HG03103 (cell line): ENCODE results near the gene ARHGAP42.
"Not testable (repeated sequence)": the region's sequence is repeated elsewhere in the genome, so short reads cannot be mapped to it uniquely, and the experiment has no call there.

Source experiments
- ATAC-seq: cut with Tn5 transposase; IDR thresholded peaks from one replicate; pipeline ENCODE4 v1.9.1; 2021; ENCODE audit warnings: low read depth; ENCODE audit not compliant: unreplicated experiment

ARHGAP42 gene

DNA sequence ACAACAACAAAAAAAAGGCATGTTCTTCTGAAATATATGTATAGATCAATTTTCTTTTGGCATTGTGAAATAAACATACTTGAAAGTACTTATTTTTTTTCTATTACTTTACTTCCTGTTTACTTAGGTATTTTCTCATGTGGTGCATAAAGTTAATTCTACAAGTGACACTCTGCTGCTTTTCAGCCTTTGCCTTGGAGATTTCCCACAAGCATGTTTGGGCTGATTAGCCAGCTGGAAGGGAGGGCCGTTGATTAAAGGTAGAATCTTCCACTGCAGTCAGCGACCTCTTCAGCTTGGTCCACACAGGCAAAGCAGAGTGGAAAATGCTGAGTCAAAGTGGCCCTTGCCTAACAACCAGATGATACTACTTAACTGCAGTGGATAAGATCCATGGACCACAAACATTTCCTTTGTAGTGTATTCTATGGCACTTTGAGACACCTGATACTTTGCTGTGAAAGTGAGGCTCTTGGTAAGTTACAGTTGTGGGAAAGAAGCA lies 176.0 kb downstream of the ARHGAP42 start:
- peak; percentile 49 for ATAC-seq

DNA sequence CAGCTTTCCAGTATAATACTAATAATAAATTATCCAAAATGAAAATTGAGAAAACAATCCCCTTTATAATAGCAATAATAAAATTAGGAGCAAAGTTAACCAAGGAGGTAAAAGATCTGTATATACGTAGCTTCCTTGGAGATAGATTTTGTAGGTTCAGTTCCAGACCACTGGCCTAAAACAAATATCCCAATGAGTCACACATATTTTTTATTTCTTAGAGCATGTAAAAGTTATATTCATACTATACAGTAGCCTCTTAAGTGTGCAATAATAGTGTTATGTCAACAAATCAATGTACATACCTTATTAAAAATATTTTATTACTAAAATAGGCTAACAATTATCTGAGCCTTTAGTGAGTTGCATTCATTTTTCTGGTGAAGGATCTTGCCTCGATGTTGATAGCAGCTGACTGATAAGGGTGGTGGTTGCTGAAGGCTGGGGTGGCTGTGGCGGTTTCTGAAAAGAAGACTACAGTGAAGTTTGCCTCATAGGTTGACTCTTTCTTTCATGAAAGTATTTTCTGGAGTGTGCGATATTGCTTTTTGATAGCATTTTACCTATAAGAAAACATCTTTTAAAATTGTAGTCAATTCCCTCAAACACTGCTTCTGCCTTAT lies 178.5 kb downstream of the ARHGAP42 start:
- ATAC-seq, result no peak

DNA sequence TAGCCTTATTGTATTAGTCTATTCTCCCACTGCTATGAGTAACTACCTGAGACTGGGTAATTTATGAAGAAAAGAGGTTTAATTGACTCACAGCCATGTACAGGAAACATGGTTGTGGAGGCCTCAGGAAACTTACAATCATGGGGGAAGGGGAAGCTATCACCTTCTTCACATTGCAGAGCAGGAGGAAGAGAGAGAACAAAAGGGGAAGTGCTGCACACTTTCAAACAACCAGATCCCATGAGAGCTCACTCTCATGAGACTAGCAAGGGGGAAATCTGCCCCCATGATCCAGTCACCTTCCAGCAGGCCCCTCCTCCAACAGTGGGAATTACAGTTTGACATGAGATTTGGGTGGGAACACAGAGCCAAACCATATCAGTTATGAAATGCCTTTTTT lies 179.4 kb downstream of the ARHGAP42 start:
- ATAC-seq, result peak; percentile 71

DNA sequence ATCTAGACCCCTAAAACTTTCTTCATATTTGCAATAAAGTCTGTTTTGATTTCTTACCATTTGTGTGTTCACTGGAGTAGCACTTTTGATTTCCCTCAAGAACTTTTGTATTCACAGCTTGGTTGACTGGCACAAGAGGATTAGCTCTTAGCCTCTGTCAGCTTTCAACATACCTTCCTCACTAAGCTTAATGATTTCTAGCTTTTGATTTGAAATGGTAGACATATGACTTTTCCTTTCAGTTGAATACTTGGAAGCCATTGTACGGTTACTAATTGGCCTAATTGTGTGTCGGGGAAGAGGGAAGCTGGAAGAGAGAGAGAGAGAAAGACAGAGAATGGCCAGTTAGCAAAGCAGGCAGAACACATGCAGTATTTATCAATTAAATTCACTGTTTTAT lies 180.5 kb downstream of the ARHGAP42 start:
- no peak for ATAC-seq

DNA sequence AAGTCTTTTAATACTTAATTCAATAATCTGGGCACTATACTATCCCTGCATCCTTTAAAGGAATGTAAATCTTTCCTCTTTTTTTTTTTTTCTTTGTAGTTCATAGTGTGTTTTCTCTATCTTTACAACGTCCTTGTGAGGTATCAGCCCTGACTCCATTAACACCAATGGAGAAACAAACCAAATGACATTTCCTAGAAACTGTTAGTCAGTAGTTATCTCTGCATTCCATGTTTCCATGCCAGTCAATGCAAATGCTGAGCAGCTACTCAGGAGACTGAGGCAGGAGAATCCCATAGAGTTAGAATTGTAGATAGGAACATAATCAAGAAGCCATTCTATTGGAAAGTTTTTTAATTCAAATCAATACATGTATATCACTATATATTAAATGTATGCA lies 182.2 kb downstream of the ARHGAP42 start:
- ATAC-seq, result no peak

DNA sequence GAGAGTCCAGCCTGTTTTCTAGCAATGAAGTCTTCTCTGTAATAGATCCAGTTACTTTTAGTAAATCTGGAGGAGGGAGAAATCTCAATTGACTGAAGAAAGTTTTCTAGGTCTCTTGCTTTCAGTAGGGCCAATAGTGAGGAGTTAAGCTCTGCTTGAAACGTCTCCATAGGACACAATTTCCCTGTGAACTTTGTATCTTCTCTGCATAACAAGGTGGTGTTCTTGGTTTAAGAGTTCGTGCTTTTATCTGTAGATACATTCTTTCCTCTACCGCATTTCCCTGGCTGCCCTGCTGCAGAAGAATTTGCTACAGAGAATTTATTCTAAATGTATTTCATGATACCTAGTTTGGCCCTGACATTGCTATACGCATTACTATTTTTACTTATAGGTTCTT lies 183.1 kb downstream of the ARHGAP42 start:
- ATAC-seq, result no peak

DNA sequence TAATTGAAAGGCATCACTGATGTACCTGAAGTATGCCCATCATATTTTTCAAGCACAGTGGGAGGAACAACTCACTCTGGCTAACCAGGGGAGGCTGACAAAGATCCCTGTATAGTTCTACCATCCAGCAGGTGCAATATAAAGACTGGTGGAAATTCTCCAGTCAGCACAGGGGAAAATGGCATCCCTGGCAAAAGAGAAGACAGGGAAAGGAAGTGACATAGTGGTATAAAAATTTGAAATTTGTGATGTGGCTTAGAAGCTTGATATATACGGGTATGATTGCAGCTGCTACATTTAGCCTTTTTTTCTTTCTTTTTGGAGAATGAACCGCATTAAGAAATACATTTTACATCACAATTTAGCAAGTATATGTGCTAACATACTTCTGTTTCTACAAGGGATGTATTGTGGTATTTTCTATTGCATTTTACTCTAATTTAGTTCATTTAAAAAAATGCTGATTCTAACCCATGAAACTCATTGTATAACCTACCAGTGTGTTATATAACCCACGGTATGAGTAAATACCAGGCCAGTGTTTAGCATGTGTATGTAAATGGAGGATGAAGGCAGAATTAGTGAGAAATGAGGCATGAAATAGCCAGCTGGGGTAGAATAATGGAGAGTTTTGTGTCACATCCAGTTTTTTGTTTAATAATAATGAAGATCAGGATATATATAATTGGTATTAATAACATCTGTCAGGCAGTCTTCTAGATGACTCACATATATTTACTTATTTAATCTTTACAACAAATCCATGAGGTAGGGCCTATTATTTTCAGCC lies 186.1 kb downstream of the ARHGAP42 start:
- no peak for ATAC-seq

DNA sequence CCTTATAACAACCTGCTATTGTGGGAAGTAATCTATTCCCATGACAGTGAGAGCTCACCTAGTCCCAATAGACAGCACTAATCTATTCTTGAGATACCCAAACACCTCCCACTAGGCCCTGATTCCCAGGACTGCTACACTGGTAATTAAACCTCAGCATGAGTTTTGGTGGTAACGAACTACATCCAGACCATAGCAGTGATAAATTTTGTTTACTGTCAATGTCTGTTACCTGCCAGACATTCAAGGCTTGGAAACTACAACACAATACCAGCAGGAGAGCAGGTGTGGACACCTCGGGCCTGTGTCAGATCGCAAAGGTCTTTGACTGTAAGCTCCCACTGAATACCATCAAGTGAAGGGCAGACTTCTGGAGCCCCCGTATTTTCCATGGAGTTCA lies 187.1 kb downstream of the ARHGAP42 start:
- no peak for ATAC-seq

DNA sequence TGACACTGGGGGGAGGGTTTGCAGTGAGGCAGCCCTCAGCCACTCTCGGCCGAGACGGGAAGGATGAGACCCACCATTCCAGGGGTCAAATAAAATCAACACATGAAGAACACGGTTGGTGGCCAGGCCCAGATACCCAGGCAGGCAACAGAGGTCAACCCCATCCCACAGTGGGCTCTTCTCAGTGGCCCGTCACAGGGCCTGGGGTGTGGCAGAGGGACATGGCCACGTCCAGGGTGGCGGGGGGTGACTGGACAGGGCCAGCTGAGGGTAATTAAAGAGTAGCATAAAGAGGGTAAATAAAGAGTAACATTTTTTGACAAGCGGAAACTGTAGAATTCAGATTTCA lies 188.4 kb downstream of the ARHGAP42 start:
- ATAC-seq, result no peak

DNA sequence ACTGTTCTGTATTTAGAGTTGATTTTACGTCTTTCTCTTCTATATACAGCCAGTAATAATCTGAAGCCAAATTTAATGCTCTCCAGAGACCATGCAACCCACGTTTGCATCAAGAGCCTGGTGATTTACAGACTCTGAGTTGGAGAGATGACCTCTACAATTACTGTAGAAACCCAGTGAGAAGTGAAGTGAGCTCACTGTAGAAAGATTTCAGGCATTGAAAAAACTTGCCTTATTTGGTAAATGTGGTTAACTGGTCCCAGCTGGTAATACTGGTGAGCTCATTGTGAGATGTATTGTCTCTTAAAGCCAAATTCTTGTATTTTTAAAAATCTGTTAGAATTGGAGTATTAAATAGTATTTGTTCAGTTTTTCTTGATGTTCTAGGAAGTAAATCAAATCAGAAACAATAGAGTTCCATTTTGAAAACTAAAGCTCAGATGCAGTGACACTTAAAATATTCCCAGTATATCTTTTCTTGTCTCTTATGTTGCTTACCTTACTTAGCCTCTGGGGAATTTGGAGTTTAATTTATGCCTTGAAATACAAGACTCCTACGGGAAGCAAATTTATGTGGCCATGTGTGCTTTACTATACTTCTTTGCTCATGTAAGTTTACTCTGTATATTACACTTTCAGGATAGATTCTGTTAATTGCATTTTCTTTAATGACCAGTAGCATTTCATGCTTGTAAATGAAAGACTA lies 189.9 kb downstream of the ARHGAP42 start:
- peak; percentile 95 for ATAC-seq

DNA sequence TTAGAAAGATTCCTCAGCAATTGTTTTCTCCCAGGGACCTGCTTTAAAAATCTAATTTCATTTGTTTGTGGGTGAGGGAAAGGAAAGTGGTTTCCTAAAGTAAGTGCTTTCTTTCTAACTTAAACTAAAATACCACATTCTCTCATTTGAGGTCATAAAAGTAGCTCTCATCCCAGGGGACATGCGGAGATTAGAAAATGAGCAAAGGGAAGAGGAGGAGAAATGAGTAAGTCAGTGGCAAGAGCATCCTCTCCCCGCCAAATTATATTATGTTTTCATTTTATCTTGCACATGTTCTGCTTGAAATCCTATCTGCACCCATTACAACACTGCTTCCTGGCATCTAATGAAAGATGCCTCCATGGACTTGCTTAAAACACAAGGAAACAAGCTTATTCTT lies 191.4 kb downstream of the ARHGAP42 start:
- no peak for ATAC-seq

DNA sequence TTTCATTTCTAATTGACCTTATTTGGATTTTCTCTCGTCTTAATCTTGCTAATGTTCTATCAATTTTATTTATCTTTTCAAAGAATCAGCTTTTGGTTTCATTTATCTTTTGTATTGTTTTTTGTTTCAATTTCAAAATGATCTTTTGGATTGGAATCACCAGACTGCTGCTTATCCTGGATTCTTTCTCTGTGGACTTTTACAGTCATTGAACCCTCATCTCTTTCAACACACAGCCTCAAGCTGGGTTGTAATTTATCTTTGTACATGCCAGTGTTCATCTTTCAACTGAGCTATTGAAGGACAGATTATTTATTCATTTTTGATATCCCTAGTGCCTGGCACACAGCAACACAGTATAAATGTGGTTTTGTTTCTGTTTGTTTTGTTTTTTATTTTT lies 195.9 kb downstream of the ARHGAP42 start:
- no peak for ATAC-seq

DNA sequence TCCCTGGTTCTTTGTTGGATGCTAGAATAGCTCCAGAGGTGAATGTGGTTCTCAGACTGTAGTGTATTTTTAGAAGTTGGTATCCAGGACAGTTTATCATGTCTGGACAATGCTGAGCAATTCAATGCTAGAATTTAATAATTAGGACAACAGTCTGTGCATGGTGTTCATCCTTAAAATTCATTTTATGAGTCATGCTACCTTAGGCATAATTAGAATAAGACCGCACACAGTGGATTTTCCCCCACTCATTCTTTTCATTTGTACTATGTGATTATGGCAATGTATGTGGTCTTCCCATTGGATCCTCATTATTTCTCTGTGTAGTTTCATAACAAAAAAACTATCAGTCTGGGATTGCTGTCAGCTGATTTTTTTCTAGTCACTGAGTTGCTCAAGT lies 196.7 kb downstream of the ARHGAP42 start:
- no peak for ATAC-seq

DNA sequence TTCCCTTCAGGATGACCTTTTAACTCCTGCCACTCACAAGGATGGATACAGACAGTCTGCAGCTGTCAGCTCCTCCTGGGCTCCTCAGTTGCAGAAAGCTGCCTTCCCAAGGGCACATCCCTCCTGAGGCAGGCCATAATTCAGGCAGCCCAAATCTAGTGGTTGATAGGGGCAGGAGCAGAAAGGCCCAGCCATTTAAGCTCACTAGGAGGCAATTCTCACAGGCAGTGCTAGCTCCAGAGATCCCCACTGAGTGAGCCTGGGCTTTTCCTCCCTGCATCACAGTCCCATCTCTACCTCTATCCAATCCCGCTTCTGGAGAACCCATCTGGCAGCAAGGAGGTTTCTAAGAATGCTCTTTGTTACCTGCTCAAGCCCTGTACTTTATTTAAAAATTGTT lies 200.6 kb downstream of the ARHGAP42 start:
- no peak for ATAC-seq

DNA sequence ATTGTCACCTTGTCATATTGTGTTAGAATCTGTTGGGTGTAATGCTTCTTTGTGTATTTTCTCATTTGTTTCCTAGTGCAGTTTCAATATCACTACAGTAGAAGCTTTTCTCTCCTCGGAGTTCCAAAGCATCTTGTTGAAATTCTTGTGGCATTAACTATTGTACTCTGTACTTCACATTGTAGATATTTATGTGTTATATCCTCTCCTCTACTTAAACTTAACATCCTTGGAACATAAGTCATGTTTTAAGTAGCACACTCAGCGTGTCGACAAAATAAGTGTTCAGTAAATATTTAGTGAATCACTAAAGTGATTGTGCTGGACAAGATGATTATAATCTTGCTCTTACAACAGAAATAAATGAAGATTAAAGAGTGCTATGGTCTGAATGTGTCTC lies 201.7 kb downstream of the ARHGAP42 start:
- no peak for ATAC-seq

DNA sequence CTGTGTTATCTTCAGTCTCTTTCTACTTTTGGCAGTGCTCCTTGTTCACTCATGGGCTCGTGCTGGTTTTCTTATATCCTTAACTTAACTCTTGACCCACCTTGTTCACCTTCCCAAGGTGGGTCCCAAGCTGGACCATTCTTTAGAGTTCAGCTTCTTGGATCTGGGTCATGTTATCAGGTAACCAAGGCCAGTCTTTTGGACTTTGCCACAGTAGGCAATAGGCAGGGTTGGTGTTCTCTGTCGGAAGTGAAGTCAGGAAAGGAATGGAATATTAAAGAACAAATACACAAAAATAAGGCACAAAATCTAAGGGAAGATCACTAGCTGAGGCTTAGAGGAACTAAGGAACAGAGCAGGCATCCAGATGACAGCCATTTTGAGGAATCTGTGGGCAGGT lies 202.7 kb downstream of the ARHGAP42 start:
- ATAC-seq, result no peak

DNA sequence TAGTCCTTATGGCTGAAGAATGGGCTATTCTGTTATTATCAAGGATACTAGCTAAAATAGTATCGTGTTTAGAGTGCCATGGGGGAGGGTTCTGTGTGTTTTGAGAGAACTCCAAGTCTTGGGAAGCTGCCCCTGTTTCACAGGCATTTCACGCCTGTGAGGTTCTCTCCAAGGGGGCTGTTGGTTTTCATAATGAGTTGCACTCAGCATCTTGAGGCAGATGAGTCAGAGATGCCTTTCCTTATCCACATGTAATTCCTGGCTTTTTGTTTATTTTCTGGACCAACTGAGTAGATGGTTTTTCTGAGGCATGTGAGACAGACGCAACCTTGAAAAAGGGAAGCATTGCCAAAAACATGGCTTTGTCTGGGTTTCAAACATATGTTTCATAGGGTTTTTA lies 203.7 kb downstream of the ARHGAP42 start:
- ATAC-seq, result no peak

DNA sequence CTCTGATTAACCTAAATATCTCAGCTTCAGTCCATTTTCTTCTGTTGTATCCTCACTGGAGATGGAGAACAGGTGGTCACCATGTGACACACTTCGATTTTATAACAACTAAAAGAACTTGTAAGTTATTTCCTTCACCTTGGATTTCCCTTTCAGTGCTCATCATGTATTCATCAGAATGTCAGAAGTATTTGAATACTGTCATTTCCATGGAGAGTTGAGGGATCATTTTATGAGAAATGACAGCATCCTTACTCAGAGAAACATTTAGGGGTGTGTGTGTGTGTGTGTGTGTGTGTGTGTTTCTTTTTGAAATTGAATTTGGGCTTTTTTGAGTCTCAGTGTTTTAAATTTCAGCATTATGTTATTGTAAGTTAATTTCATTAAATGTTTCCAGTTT lies 205.8 kb downstream of the ARHGAP42 start:
- no peak for ATAC-seq

DNA sequence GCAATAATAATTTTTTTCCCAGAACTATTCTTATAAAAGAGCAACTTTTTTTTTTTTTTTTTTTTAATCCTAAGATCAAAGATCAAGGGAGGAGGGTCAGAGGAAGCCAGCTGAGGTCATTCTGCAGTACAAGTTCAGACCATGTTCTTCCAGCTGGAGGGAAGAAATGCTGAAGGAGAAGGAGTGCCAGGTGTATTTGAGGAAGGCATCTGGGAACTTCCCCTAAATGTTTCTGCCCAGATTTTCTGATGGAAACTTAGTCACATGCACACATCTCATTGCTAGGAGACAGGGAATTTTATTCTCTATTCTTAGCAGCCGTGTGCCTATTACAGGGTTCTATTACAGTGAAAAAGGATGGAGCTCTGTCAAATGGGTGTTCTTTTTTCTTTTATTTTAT lies 208.4 kb downstream of the ARHGAP42 start:
- no peak for ATAC-seq

DNA sequence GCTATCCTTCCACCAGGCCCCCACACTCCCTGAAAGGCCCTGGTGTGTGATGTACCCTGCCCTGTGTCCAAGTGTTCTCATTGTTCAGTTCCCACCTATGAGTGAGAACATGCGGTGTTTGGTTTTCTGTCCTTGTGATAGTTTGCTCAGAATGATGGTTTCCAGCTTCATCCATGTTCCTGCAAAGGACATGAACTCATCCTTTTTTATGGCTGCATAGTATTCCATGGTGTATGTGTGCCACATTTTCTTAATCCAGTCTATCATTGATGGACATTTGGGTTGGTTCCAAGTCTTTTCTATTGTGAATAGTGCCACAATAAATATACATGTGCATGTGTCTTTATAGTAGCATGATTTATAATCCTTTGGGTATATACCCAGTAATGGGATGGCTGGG lies 208.9 kb downstream of the ARHGAP42 start:
- not testable (repeated sequence) for ATAC-seq

DNA sequence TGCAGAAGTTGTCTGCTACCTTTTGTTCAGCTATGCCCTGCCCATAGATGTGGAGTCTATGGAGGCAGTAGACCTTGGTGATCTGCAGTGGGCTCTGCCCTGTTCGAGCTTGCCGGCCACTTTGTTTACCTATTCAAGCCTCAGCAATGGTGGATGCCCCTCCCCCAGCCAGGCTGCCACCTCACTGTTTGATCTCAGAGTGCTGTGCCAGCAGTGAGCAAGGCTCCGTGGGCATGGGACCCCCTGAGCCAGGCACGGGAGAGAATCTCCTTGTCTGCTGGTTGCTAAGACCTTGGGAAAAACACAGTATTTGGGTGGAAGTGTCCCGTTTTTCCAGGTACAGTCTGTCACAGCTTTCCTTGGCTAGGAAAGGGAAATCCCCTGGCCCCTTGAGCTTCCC lies 214.4 kb downstream of the ARHGAP42 start:
- ATAC-seq, result not testable (repeated sequence)
